NCI-H446 treated with DMSO at 0.1 percent for 48 hours (cell line): ENCODE measurements around the gene SLC6A14.

Experiments
- DNase-seq: peaks from one replicate; lab custom pipeline; 2025; lab: John Stamatoyannopoulos, UW

The SLC6A14 gene

GRCh38 chrX:116436358-116436816 lies at the start of gene SLC6A14:
Gene SLC6A14, plus strand, starts transcription at chrX:116436606. Its CDS starts 104 bp downstream, at chrX:116436710.
- no peak for DNase-seq

- no peak for DNase-seq
Measured at GRCh38 chrX:116395752-116396151, 40.7 kb upstream of the SLC6A14 start.

GRCh38 chrX:116399681-116400080 lies 36.7 kb upstream of the SLC6A14 start:
- no peak for DNase-seq

GRCh38 chrX:116409219-116409618 lies 27.2 kb upstream of the SLC6A14 start:
- DNase-seq: no peak

- no peak for DNase-seq
Measured at GRCh38 chrX:116413273-116413672, 23.1 kb upstream of the SLC6A14 start.

- no peak for DNase-seq
Measured at GRCh38 chrX:116417214-116417613, 19.2 kb upstream of the SLC6A14 start.

GRCh38 chrX:116417968-116418367 lies 18.4 kb upstream of the SLC6A14 start:
- DNase-seq: no peak

- no peak for DNase-seq
Measured at GRCh38 chrX:116427978-116428377, 8.4 kb upstream of the SLC6A14 start.

- DNase-seq: no peak
Measured at GRCh38 chrX:116435597-116435996, 809 bp upstream of the SLC6A14 start.

GRCh38 chrX:116449156-116449555 lies 12.8 kb downstream of the SLC6A14 start:
- no peak for DNase-seq

GRCh38 chrX:116462822-116463221 lies 26.4 kb downstream of the SLC6A14 start, which contains the start of gene CT83:
Gene CT83, minus strand, starts transcription at chrX:116462976. Its CDS starts 120 bp downstream, at chrX:116462856.
- no peak for DNase-seq

GRCh38 chrX:116480059-116480458 lies 43.7 kb downstream of the SLC6A14 start:
- no peak for DNase-seq

- DNase-seq: no peak
Measured at GRCh38 chrX:116490104-116490503, 53.7 kb downstream of the SLC6A14 start.

- no peak for DNase-seq
Measured at GRCh38 chrX:116493271-116493670, 56.9 kb downstream of the SLC6A14 start.

- no peak for DNase-seq
Measured at GRCh38 chrX:116499780-116500179, 63.4 kb downstream of the SLC6A14 start.
